ENCODE data around the gene RHNO1.
A peak's percentile ranks its signal among the peaks of the same experiment; 100 is the strongest.

The RHNO1 gene

GRCh38 chr12:2895511-2895910, 18.5 kb downstream of the RHNO1 start:
- Histone ChIP-seq H3K9me3 (ENCODE audit: severe bottlenecking) (no peaks in the 10 kb centered on the region), H3K4me1 (ENCODE audit: insufficient read depth, poor library complexity, severe bottlenecking) (peaks cover 7% of the 10 kb centered on the region), H3K4me3 (ENCODE audit: severe bottlenecking) (no peak overlapping the region), H3K27me3 (ENCODE audit: insufficient read depth, poor library complexity, severe bottlenecking) (no peaks in the 10 kb centered on the region), H3K27ac (ENCODE audit: poor library complexity, severe bottlenecking) (no peak overlapping the region), H3K36me3 (ENCODE audit: low read depth) (peaks cover 20% of the 10 kb centered on the region)
- ATAC-seq (ENCODE audit: low read depth) (no peak), DNase-seq (ENCODE audit: low spot score) (no peak)
- no peak for TF ChIP-seq CTCF (IDR thresholded peaks at IDR 0.05; ENCODE audit: poor library complexity, severe bottlenecking)

GRCh38 chr12:2897418-2897817, 20.4 kb downstream of the RHNO1 start:
- Histone ChIP-seq H3K27me3 (ENCODE audit: insufficient read depth, poor library complexity, severe bottlenecking) (no peaks in the 10 kb centered on the region), H3K36me3 (ENCODE audit: low read depth) (peaks cover 20% of the 10 kb centered on the region), H3K4me1 (ENCODE audit: insufficient read depth, poor library complexity, severe bottlenecking) (peaks cover 7% of the 10 kb centered on the region), H3K4me3 (ENCODE audit: severe bottlenecking) (no peak overlapping the region), H3K9me3 (ENCODE audit: severe bottlenecking) (no peaks in the 10 kb centered on the region), H3K27ac (ENCODE audit: poor library complexity, severe bottlenecking) (no peak overlapping the region)
- TF ChIP-seq CTCF (IDR thresholded peaks at IDR 0.05; ENCODE audit: poor library complexity, severe bottlenecking): no peak
- ATAC-seq (ENCODE audit: low read depth) (no peak), DNase-seq (ENCODE audit: low spot score) (no peak)

- Histone ChIP-seq H3K9me3 (ENCODE audit: severe bottlenecking) (no peaks in the 10 kb centered on the region), H3K36me3 (ENCODE audit: low read depth) (peaks cover 16% of the 10 kb centered on the region), H3K27ac (ENCODE audit: poor library complexity, severe bottlenecking) (no peak overlapping the region), H3K4me1 (ENCODE audit: insufficient read depth, poor library complexity, severe bottlenecking) (no peaks in the 10 kb centered on the region), H3K27me3 (ENCODE audit: insufficient read depth, poor library complexity, severe bottlenecking) (no peaks in the 10 kb centered on the region), H3K4me3 (ENCODE audit: severe bottlenecking) (no peak overlapping the region)
- TF ChIP-seq CTCF (IDR thresholded peaks at IDR 0.05; ENCODE audit: poor library complexity, severe bottlenecking): no peak
- ATAC-seq (ENCODE audit: low read depth): no peak
- no peak for DNase-seq (ENCODE audit: low spot score)
Observed at GRCh38 chr12:2900642-2901041, 23.6 kb downstream of the RHNO1 start.

GRCh38 chr12:2902272-2902880, 25.4 kb downstream of the RHNO1 start:
- no peak for TF ChIP-seq CTCF (IDR thresholded peaks at IDR 0.05; ENCODE audit: poor library complexity, severe bottlenecking)

GRCh38 chr12:2904260-2904659, 27.2 kb downstream of the RHNO1 start:
- no peak for TF ChIP-seq CTCF (IDR thresholded peaks at IDR 0.05; ENCODE audit: poor library complexity, severe bottlenecking)
- Histone ChIP-seq H3K9me3 (ENCODE audit: severe bottlenecking) (no peaks in the 10 kb centered on the region), H3K4me1 (ENCODE audit: insufficient read depth, poor library complexity, severe bottlenecking) (no peaks in the 10 kb centered on the region), H3K27ac (ENCODE audit: poor library complexity, severe bottlenecking) (no peak overlapping the region), H3K27me3 (ENCODE audit: insufficient read depth, poor library complexity, severe bottlenecking) (no peaks in the 10 kb centered on the region), H3K4me3 (ENCODE audit: severe bottlenecking) (no peak overlapping the region), H3K36me3 (ENCODE audit: low read depth) (no peaks in the 10 kb centered on the region)
- DNase-seq (ENCODE audit: low spot score): no peak
- ATAC-seq (ENCODE audit: low read depth): no peak

More at GRCh38 chr12:2902272-2902880, 25.4 kb downstream of the RHNO1 start:
- H3K36me3 ChIP-seq (ENCODE audit: low read depth): peaks cover 12% of the 10 kb centered on the region
- no peak overlapping the region for H3K27ac ChIP-seq (ENCODE audit: poor library complexity, severe bottlenecking)
- no peaks in the 10 kb centered on the region for H3K4me1 ChIP-seq (ENCODE audit: insufficient read depth, poor library complexity, severe bottlenecking)
- DNase-seq (ENCODE audit: low spot score) (no peak), ATAC-seq (ENCODE audit: low read depth) (0 out of 3 replicates have a peak, but pooled peaks have one; percentile 27)
- H3K4me3 ChIP-seq (ENCODE audit: severe bottlenecking): no peak overlapping the region
- no peaks in the 10 kb centered on the region for H3K27me3 ChIP-seq (ENCODE audit: insufficient read depth, poor library complexity, severe bottlenecking)
- H3K9me3 ChIP-seq (ENCODE audit: severe bottlenecking): no peaks in the 10 kb centered on the region
